GM10266 (cell line): ENCODE measurements around the gene DGLUCY.
A peak's percentile ranks its signal among the peaks of the same experiment; 100 is the strongest.
"Not testable (repeated sequence)": the region's sequence is repeated elsewhere in the genome, so short reads cannot be mapped to it uniquely, and the experiment has no call there.

Experiments
- DNase-seq: peaks from one replicate; pipeline ENCODE4 v3.0.0; 2012; ENCODE audit errors: extremely low spot score
- TF ChIP-seq, protein P1 (sequence below): IDR thresholded peaks from 2 replicates; pipeline ENCODE4 v1.5.1; 2012; ENCODE audit warnings: mild to moderate bottlenecking, low read depth; ENCODE audit not compliant: control insufficient read depth, insufficient read depth; ENCODE audit errors: missing control alignments

Gene DGLUCY

DNA sequence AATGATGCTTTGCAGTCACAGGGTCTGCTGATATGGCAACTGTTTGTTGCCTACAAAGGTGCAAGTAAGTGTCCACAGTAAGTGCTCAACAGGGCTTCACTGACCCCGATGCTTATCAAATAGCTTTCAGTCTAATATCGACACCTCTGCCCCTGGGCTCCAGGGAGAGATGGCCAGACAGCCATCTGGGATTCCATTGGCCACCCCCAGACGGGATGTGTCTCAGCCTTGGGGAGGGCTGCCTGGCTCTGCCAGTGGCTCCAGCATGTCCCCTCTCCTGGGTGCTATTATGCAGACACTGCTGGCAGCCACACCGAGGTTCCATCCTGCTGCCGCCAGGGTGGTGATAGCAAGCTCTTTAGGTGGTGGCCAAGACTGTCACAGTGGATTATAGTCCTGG lies 57.4 kb downstream of the DGLUCY start:
- DNase-seq, result no peak
- TF ChIP-seq, protein P1, sequence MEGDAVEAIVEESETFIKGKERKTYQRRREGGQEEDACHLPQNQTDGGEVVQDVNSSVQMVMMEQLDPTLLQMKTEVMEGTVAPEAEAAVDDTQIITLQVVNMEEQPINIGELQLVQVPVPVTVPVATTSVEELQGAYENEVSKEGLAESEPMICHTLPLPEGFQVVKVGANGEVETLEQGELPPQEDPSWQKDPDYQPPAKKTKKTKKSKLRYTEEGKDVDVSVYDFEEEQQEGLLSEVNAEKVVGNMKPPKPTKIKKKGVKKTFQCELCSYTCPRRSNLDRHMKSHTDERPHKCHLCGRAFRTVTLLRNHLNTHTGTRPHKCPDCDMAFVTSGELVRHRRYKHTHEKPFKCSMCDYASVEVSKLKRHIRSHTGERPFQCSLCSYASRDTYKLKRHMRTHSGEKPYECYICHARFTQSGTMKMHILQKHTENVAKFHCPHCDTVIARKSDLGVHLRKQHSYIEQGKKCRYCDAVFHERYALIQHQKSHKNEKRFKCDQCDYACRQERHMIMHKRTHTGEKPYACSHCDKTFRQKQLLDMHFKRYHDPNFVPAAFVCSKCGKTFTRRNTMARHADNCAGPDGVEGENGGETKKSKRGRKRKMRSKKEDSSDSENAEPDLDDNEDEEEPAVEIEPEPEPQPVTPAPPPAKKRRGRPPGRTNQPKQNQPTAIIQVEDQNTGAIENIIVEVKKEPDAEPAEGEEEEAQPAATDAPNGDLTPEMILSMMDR, result no peak

DNA sequence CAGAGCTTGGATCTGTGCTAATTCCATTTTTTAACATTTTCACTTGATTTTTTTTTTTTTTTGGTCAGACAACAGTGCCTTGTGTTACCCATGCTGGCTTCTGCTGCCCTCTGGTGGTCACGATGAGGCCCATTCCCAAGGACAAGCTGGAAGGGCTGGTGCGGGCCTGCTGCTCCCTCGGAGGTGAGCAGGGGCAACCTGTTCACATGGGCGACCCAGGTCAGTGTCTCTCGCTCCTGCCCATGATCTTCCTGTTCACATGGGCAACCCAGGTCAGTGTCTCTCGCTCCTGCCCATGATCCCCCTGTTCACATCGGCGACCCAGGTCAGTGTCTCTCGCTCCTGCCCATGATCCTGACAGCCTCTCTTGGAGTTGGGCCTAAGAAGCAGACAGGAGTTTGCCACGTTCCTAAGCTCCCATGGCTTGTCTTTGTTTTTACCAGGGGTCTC lies 59.4 kb downstream of the DGLUCY start:
- TF ChIP-seq, protein P1, result peak; percentile 85
- peak; percentile 63 for DNase-seq

DNA sequence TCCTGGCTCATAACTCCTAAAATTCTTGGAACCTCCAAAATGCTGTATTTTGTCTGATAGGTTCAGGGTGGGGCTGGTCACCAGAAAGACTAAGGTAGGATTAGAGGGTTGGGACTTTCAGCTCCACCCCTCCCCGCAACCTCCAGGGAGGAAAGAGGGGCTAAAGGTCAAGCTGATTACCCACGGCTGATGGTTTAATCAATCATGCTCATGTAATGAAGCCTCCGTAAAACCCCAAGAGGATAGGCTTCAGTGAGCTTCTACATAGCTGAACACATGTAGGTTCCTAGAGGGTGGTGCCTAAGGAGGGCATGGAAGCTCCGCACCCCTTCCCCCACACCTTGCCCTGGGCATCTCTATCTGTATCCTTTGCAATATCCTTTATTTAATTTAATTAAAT lies 60.0 kb downstream of the DGLUCY start:
- DNase-seq, result no peak
- TF ChIP-seq, protein P1, result no peak

DNA sequence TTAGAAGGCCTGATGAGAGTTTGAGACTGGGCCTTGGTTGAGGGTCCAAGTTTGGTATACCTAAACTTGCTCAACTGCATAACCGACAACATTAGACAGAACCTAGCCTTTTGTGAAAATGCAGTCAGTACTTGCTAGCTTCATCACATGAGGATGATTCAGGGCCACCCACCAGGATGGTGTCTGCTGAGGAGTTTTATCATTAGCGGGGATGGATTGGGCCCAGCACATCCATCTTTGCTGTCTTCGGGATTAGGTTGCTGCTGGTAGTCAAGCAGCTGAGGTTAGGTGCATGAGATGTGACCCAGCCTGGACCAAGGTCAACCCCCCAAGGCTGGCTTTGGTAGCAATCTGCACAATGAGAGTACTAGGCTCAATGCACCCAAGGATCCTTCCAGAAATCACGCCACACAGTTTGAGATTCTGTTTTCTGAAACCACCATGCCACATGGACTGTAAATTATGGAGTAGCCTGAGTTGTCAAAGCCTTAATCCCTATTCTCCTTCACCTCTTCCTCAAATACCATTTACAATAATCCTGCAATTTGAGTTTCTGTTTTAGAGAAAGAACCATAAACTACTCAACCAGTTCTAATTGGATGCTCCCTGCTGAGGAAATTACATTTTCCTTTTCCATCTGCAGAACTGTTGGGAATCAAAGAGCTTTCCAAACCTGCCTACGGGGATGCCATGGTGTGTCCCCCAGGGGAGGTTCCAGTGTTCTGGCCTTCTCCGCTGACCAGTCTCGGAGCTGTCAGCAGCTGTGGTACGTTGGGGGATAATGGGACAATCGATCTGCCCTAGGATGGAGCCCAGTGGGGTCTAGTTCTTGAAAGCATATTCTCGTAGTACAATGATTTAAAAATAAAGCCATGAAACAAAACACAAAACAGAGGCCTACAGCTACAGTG lies 61.7 kb downstream of the DGLUCY start:
- DNase-seq, result no peak
- TF ChIP-seq, protein P1, result no peak

DNA sequence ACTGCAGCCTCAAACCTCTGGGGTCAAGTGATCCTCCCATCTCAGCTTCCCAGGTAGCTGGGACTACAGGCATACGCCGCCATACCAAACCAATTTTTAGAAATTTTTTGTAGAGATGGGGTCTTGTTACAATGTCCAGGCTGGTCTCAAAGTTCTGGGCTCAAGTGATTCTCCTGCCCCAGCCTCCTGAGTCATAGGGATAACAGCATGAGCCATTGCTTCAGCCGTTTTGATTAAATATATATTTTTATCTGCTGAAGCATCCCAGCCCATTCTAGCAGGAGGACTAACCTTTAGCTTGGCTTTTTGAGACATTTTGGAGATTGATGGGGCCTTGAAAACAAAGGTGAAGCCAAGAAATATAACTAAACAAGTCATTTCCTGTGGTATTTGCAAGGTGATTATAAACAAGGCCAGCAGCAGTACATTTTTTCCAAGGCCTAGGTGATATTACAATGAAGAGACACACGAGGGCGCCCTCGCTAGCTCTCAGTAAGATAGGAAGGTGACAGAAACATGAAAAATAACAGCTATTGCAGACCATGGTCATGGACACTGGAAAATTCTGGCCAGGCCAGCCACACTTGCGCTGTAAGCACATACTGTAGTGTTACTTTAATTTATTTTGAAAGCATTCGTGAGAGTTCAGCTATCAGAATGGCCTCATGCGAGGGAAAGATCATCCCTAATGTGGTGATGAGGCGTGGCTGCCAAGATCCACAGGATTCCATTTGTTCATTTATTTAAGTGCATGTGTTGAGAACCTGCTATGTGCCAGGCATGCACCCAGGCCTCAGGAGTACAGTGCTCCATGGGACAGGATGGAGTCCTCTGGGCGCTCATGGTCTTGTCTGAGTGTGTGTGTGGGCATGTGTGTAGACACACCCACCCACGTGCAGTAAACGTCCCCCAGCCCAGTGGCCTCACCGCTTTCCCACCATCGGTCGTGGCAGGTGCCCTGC lies 63.5 kb downstream of the DGLUCY start:
- peak; percentile 70 for DNase-seq

DNA sequence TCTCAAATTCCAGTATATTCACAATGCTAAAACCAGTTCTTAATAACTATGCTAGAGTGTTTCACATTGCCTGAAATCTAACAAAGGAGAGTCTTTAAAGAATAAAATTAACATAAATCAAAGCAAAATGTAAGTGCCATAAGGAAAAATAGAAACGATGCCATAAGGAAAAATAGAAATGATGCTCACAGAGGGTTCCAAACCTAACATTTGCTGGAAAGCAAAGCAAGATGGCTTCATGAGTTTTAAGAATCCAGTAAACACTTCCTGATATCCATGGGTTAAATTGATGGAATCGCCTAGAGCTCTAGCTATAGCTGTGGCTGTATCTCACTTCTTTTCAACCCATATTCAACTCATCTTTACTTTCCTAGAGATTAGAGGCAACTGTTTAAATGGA lies 66.7 kb downstream of the DGLUCY start:
- TF ChIP-seq, protein P1, result no peak

More for the DNA sequence above, 63.5 kb downstream of the DGLUCY start:
- TF ChIP-seq, protein P1, result peak; percentile 74

DNA sequence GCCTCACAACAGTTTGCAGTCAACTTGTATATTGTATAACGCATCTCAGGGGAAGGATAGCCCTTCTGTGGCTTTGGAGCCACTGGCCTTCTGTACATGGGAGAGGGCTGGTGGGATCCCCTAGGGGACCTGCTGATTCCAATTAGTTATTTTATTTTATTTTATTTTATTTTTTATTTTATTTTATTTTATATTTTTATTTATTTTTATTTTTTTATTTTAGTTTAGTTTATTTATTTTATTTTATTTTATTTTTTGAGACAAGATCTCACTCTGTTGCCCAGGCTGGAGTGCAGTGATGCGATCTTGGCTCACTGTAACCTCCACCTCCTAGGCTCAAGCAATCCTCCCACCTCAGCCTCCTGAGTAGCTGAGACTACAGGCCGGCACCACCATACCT lies 68.9 kb downstream of the DGLUCY start:
- DNase-seq, result not testable (repeated sequence)

More for the DNA sequence above, 66.7 kb downstream of the DGLUCY start:
- no peak for DNase-seq
